ENCODE results near the gene STK39. TPM values are rescaled to one million over a fixed set of nuclear protein-coding genes. Genes with fewer than 3 reads are reported as not detected.

STK39 gene
- total RNA-seq, 1 donor from 2014 or later = 31.9 TPM

- Mint-ChIP-seq H3K27me3 (ENCODE audit: low read depth) (no peaks in the 10 kb centered on the region), H3K27ac (ENCODE audit: unreplicated experiment) (no peak overlapping the region), H3K4me1 (ENCODE audit: low read depth) (peaks cover 43% of the 10 kb centered on the region), H3K9me3 (ENCODE audit: low read depth) (peaks cover 23% of the 10 kb centered on the region), H3K36me3 (ENCODE audit: low read depth) (peaks cover 11% of the 10 kb centered on the region), H3K4me3 (ENCODE audit: unreplicated experiment) (no peak overlapping the region)
- no peak for DNase-seq (ENCODE audit: low spot score)
- no peak for TF ChIP-seq CTCF (IDR thresholded peaks at IDR 0.05)
These were observed 302.4 kb downstream of the STK39 start for GRCh38 chr2:167944825-167945659.

DNA sequence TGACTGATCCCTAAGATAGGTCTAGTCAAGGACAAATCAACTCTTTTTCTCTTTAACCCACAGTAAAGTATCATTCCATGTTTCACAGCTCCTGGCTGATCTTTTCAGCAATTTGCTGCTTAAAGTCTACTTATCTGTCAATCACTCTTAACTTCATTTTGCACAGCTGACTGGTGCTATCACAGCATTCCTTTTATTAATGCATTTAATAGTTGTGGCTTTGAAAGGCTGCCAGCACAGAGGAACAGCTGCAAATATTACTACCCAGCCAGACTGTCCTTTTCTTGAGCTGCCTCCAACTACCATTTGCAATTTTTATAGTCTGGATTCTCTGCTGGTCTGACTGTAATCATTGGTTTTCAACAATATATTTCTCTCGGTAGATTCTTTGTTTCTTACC, 303.5 kb downstream of the STK39 start:
- Mint-ChIP-seq H3K4me1 (ENCODE audit: low read depth) (peaks cover 47% of the 10 kb centered on the region), H3K4me3 (ENCODE audit: unreplicated experiment) (no peak overlapping the region), H3K27me3 (ENCODE audit: low read depth) (no peaks in the 10 kb centered on the region), H3K9me3 (ENCODE audit: low read depth) (peaks cover 22% of the 10 kb centered on the region), H3K27ac (ENCODE audit: unreplicated experiment) (no peak overlapping the region), H3K36me3 (ENCODE audit: low read depth) (peaks cover 10% of the 10 kb centered on the region)
- DNase-seq (ENCODE audit: low spot score) = no peak
- no peak for TF ChIP-seq CTCF (IDR thresholded peaks at IDR 0.05)

DNA sequence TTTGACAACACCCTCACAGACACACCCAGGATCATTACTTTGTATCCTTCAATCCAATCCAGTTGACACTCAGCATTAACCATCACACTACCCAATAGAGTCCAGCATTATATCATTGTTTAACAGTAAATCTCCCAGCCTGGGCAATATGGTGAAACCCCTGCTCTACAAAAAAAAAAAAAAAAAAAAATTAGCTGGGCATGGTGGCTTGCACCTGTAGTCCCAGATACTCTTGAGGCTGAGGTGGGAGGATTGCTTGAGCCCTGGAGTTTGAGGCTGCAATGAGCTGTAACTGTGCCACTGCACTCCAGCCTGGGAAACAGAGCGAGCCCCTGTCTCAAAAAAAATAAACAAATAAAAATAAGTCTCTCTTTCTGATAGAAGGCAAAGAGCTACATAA, 304.0 kb downstream of the STK39 start:
- peaks cover 6% of the 10 kb centered on the region for H3K36me3 Mint-ChIP-seq (ENCODE audit: low read depth)
- TF ChIP-seq CTCF (IDR thresholded peaks at IDR 0.05) = no peak
- no peak overlapping the region for H3K27ac Mint-ChIP-seq (ENCODE audit: unreplicated experiment)
- no peak overlapping the region for H3K4me3 Mint-ChIP-seq (ENCODE audit: unreplicated experiment)
- H3K27me3 Mint-ChIP-seq (ENCODE audit: low read depth) = no peaks in the 10 kb centered on the region
- peaks cover 17% of the 10 kb centered on the region for H3K9me3 Mint-ChIP-seq (ENCODE audit: low read depth)
- H3K4me1 Mint-ChIP-seq (ENCODE audit: low read depth) = peaks cover 53% of the 10 kb centered on the region
- DNase-seq (ENCODE audit: low spot score) = no peak

DNA sequence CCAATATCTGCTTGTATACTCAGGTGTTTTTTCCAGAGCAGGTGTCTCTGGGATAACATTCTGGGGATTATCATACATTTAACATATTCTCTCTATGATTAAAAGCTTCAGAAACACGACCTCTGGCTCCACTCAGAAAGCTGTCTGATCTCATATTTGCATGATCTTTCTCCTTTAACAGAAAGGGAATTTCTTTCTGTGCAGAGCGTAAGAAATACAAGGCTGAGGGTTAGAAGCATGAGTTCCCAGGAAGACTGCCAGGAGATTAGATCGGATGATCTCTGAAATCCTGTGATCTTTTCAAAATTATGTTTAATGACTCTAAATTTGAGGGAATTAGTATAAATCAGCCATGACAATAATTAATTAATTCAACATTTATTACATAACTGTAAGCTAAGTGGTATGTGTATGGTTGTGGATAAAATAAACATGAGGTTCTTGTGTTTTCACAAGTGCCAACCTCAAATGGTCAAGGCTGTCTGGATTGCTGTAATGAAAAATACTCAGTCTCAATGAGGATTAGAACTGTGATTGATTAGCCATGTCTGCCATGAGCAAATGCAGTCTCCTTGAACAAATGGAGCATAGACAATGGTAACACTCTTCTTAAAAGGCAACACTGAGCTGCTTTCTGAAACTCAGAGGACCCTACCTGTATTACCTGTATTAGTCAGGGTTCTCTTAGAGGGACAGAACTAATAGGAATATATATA, 304.9 kb downstream of the STK39 start:
- TF ChIP-seq CTCF (IDR thresholded peaks at IDR 0.05) = no peak
- Mint-ChIP-seq H3K4me3 (ENCODE audit: unreplicated experiment) (no peak overlapping the region), H3K36me3 (ENCODE audit: low read depth) (peaks cover 6% of the 10 kb centered on the region), H3K27ac (ENCODE audit: unreplicated experiment) (no peak overlapping the region), H3K4me1 (ENCODE audit: low read depth) (peaks cover 55% of the 10 kb centered on the region), H3K9me3 (ENCODE audit: low read depth) (peaks cover 14% of the 10 kb centered on the region), H3K27me3 (ENCODE audit: low read depth) (no peaks in the 10 kb centered on the region)
- DNase-seq (ENCODE audit: low spot score) = no peak

GRCh38 chr2:167941604-167942003, 305.8 kb downstream of the STK39 start:
- Mint-ChIP-seq H3K4me1 (ENCODE audit: low read depth) (peaks cover 55% of the 10 kb centered on the region), H3K27ac (ENCODE audit: unreplicated experiment) (no peak overlapping the region), H3K27me3 (ENCODE audit: low read depth) (no peaks in the 10 kb centered on the region), H3K4me3 (ENCODE audit: unreplicated experiment) (no peak overlapping the region), H3K36me3 (ENCODE audit: low read depth) (peaks cover 6% of the 10 kb centered on the region), H3K9me3 (ENCODE audit: low read depth) (peaks cover 14% of the 10 kb centered on the region)
- TF ChIP-seq CTCF (IDR thresholded peaks at IDR 0.05) = no peak
- no peak for DNase-seq (ENCODE audit: low spot score)

All from chondrocyte (in vitro differentiated cells).